Measurements from ENCODE around the gene SHOX. TPM values are rescaled to one million over a fixed set of nuclear protein-coding genes. Genes with fewer than 3 reads are reported as not detected.

The SHOX gene
- total RNA-seq, 1 experiment from 2014 or later = 0.24 TPM

DNA sequence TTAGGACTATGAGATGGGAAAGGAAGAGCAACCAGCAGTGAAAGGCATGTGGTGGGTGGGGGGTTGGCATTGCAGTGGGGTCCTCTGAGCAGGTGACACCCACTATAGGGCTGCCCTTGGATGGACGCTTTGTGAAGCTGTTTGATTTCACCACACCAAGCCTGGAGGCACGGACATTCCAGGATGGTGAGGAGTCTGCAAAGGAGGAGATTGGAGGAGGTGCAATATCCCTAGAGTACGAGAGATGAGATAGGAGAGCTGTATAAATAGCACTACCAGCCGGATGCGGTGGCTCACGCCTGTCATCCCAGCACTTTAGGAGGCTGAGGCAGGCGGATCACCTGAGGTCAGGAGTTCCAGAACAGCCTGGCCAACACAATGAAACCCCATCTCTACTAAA, 42.3 kb downstream of the SHOX start:
- Histone ChIP-seq H2BK5ac (ENCODE audit: insufficient read length, low read length) (no peak overlapping the region), H3K4ac (ENCODE audit: low read depth, low read length) (no peak overlapping the region), H3K14ac (ENCODE audit: insufficient read depth, low read length) (no peak overlapping the region), H4K8ac (replicated peaks; ENCODE audit: insufficient read length, low read depth, low read length) (no peak overlapping the region), H3K23ac (ENCODE audit: insufficient read length, low read depth, low read length) (no peak overlapping the region), H3K4me1 (ENCODE audit: insufficient read depth, low read length) (no peaks in the 10 kb centered on the region), H3T11ph (ENCODE audit: low read length) (no peak overlapping the region), H2BK20ac (ENCODE audit: low read depth, low read length, poor library complexity, severe bottlenecking) (no peak overlapping the region), H2BK120ac (ENCODE audit: low read depth, low read length, poor library complexity, severe bottlenecking) (no peak overlapping the region), H3K56ac (ENCODE audit: insufficient read length, low read depth, low read length) (no peak overlapping the region), H3K4me2 (ENCODE audit: insufficient read depth, insufficient read length, low read length) (no peak overlapping the region), H3K79me1 (ENCODE audit: insufficient read depth, low read depth, low read length, poor library complexity, severe bottlenecking) (no peaks in the 10 kb centered on the region), H2AFZ (ENCODE audit: low read length) (no peak overlapping the region), H4K91ac (ENCODE audit: insufficient read length, low read depth, low read length) (no peak overlapping the region), H4K5ac (ENCODE audit: insufficient read length, low read depth, low read length) (no peak overlapping the region), H3K18ac (ENCODE audit: insufficient read length, low read depth, low read length) (no peak overlapping the region), H4K20me1 (ENCODE audit: control insufficient read depth, insufficient read depth, insufficient read length) (no peaks in the 10 kb centered on the region), H2AK5ac (ENCODE audit: insufficient read length, low read length) (no peak overlapping the region), H2BK12ac (ENCODE audit: insufficient read length, low read depth, low read length) (no peak overlapping the region), H3K9me3 (ENCODE audit: control insufficient read depth, low read depth, low read length) (no peaks in the 10 kb centered on the region), H3K27me3 (ENCODE audit: insufficient read depth, low read length) (no peaks in the 10 kb centered on the region), H2BK15ac (ENCODE audit: low read depth, low read length) (no peak overlapping the region), H3K9ac (ENCODE audit: extremely low read depth, insufficient read length, low read length) (no peak overlapping the region), H3K79me2 (ENCODE audit: insufficient read depth, low read length) (no peaks in the 10 kb centered on the region), H3K27ac (ENCODE audit: insufficient read length, low read depth, low read length) (no peak overlapping the region), H3K23me2 (ENCODE audit: insufficient read length, low read depth, low read length, poor library complexity, severe bottlenecking) (no peaks in the 10 kb centered on the region)
- TF ChIP-seq, protein P1, sequence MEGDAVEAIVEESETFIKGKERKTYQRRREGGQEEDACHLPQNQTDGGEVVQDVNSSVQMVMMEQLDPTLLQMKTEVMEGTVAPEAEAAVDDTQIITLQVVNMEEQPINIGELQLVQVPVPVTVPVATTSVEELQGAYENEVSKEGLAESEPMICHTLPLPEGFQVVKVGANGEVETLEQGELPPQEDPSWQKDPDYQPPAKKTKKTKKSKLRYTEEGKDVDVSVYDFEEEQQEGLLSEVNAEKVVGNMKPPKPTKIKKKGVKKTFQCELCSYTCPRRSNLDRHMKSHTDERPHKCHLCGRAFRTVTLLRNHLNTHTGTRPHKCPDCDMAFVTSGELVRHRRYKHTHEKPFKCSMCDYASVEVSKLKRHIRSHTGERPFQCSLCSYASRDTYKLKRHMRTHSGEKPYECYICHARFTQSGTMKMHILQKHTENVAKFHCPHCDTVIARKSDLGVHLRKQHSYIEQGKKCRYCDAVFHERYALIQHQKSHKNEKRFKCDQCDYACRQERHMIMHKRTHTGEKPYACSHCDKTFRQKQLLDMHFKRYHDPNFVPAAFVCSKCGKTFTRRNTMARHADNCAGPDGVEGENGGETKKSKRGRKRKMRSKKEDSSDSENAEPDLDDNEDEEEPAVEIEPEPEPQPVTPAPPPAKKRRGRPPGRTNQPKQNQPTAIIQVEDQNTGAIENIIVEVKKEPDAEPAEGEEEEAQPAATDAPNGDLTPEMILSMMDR (conservative IDR thresholded peaks at IDR 0.05) = no peak
- no CpG with 5 or more reads among the region's 7 CpGs for WGBS (ENCODE audit: extremely low coverage, insufficient read length, low lambda C conversion rate)
- Mint-ChIP-seq H3K36me3 (ENCODE audit: insufficient read depth in 1 of 3, low read depth in 3 of 3) (peaks cover 0 to 2% (median 0%) of the 10 kb centered on the region in 3 experiments; a peak in 2 of 7 replicates), H3K27ac (no peak overlapping the region), H3K4me3 (no peak overlapping the region), H3K9me3 (peaks cover 11% of the 10 kb centered on the region in 2 experiments; a peak in 4 of 5 replicates), H3K4me1 (peaks cover 17 to 19% of the 10 kb centered on the region in 2 experiments), H3K27me3 (ENCODE audit: low read depth) (peaks cover 5% of the 10 kb centered on the region)
- no peak for DNase-seq
